BLaER1 treated with 17β-estradiol and CSF1 and Interleukin-3, amounts not matched to agents 10 nM and 100 nM (cell line): ENCODE data around the gene SOWAHA.

Experiments
- H3K27ac ChIP-seq, 11 experiments: shearing (Covaris generic); formaldehyde crosslinking; 2 replicates each; pipeline ENCODE4 v1.8.1; 2022
- H3K27me3 ChIP-seq, 11 experiments: shearing (Covaris generic); formaldehyde crosslinking; 2 replicates each; pipeline ENCODE4 v1.8.1; 2022
- H3K36me3 ChIP-seq, 11 experiments: shearing (Covaris generic); formaldehyde crosslinking; 2 replicates each; pipeline ENCODE4 v1.8.1; 2022
- H3K4me1 ChIP-seq, 10 experiments: shearing (Covaris generic); formaldehyde crosslinking; 2 replicates each; pipeline ENCODE4 v1.8.1; 2022
- H3K4me2 ChIP-seq, 11 experiments: shearing (Covaris generic); formaldehyde crosslinking; 2 replicates each; pipeline ENCODE4 v1.8.1; 2022
- H3K4me3 ChIP-seq, 10 experiments: shearing (Covaris generic); formaldehyde crosslinking; 2 replicates each; pipeline ENCODE4 v1.8.1; 2022
- H3K9ac ChIP-seq, 11 experiments: shearing (Covaris generic); formaldehyde crosslinking; 2 replicates each; pipeline ENCODE4 v1.8.1; 2022
- H3K9me3 ChIP-seq, 11 experiments: shearing (Covaris generic); formaldehyde crosslinking; replicated peaks in 1 of 11; 2 replicates each; pipeline ENCODE4 v1.8.1; 2022
- H4K20me1 ChIP-seq, 11 experiments: shearing (Covaris generic); formaldehyde crosslinking; 2 replicates each; pipeline ENCODE4 v1.8.1; 2022
- Cebpa-rat ChIP-seq, 11 experiments: shearing (Covaris generic); IDR thresholded peaks; 2 replicates each; pipeline ENCODE4 v1.8.1; 2022

Gene SOWAHA

GRCh38 chr5:132816554-132816953, 3.5 kb downstream of the SOWAHA start:
- Histone ChIP-seq H4K20me1 (peaks cover 0 to 20% (median 0%) of the 10 kb centered on the region in 11 experiments; a peak in 6 of 22 replicates), H3K27ac (no peak overlapping the region), H3K4me2 (peak overlapping the region in 3 of 11 experiments; percentile 12 to 27 (median 20); a peak in 3 of 22 replicates), H3K9ac (no peak overlapping the region), H3K36me3 (no peaks in the 10 kb centered on the region), H3K4me3 (no peak overlapping the region), H3K4me1 (peaks cover 8 to 22% (median 16%) of the 10 kb centered on the region in 10 experiments; a peak in 19 of 20 replicates), H3K27me3 (peaks cover 53 to 99% (median 88%) of the 10 kb centered on the region in 11 experiments), H3K9me3 (peaks cover 0 to 13% (median 11%) of the 10 kb centered on the region in 11 experiments; a peak in 18 of 22 replicates)
- no peak for TF ChIP-seq Cebpa-rat (IDR thresholded peaks at IDR 0.05)

- Histone ChIP-seq H3K27ac (no peak overlapping the region), H3K9ac (no peak overlapping the region), H3K4me2 (peak overlapping the region in 3 of 11 experiments; percentile 12 to 27 (median 20); a peak in 1 of 22 replicates), H3K27me3 (peaks cover 53 to 99% (median 88%) of the 10 kb centered on the region in 11 experiments), H4K20me1 (peaks cover 0 to 23% (median 0%) of the 10 kb centered on the region in 11 experiments; a peak in 6 of 22 replicates), H3K36me3 (no peaks in the 10 kb centered on the region), H3K9me3 (peaks cover 0 to 13% (median 11%) of the 10 kb centered on the region in 11 experiments; a peak in 18 of 22 replicates), H3K4me3 (no peak overlapping the region), H3K4me1 (peaks cover 8 to 22% (median 16%) of the 10 kb centered on the region in 10 experiments; a peak in 19 of 20 replicates)
- no peak for TF ChIP-seq Cebpa-rat (IDR thresholded peaks at IDR 0.05)
Observed at GRCh38 chr5:132817011-132817410, 3.9 kb downstream of the SOWAHA start.

- peaks cover 0 to 5% (median 3%) of the 10 kb centered on the region in 11 experiments; a peak in 16 of 22 replicates for H3K9me3 ChIP-seq
- peaks cover 0 to 32% (median 9%) of the 10 kb centered on the region in 11 experiments; a peak in 13 of 22 replicates for H4K20me1 ChIP-seq
- TF ChIP-seq Cebpa-rat (IDR thresholded peaks at IDR 0.05) = no peak
- H3K4me1 ChIP-seq = peaks cover 0 to 17% (median 8%) of the 10 kb centered on the region in 10 experiments; a peak in 9 of 20 replicates
- H3K9ac ChIP-seq = 0 out of 22 replicates have a peak overlapping the region, but pooled peaks of 1 of the 11 experiments have one; percentile 7
- H3K36me3 ChIP-seq = peaks cover 0 to 18% (median 0%) of the 10 kb centered on the region in 11 experiments; a peak in 8 of 22 replicates
- H3K4me2 ChIP-seq = peak overlapping the region; percentile 25 to 73 (median 51); a peak in 21 of 22 replicates
- H3K27me3 ChIP-seq = peaks cover 52 to 99% (median 88%) of the 10 kb centered on the region in 11 experiments
- H3K4me3 ChIP-seq = peak overlapping the region in 3 of 10 experiments; percentile 19 to 52 (median 20); a peak in 3 of 20 replicates
- H3K27ac ChIP-seq = no peak overlapping the region
Observed at GRCh38 chr5:132819468-132819867, 6.4 kb downstream of the SOWAHA start.

GRCh38 chr5:132820162-132820754, 7.2 kb downstream of the SOWAHA start:
- H3K36me3 ChIP-seq = peaks cover 0 to 25% (median 0%) of the 10 kb centered on the region in 11 experiments; a peak in 9 of 22 replicates
- H4K20me1 ChIP-seq = peaks cover 0 to 40% (median 17%) of the 10 kb centered on the region in 11 experiments; a peak in 13 of 22 replicates
- no peaks in the 10 kb centered on the region for H3K9me3 ChIP-seq
- no peak overlapping the region for H3K4me3 ChIP-seq
- H3K9ac ChIP-seq = no peak overlapping the region
- peaks cover 0 to 17% (median 8%) of the 10 kb centered on the region in 10 experiments; a peak in 9 of 20 replicates for H3K4me1 ChIP-seq
- H3K4me2 ChIP-seq = peak overlapping the region in 7 of 11 experiments; percentile 25 to 73 (median 51); a peak in 5 of 22 replicates
- TF ChIP-seq Cebpa-rat (IDR thresholded peaks at IDR 0.05) = no peak
- H3K27ac ChIP-seq = no peak overlapping the region
- H3K27me3 ChIP-seq = peaks cover 52 to 99% (median 88%) of the 10 kb centered on the region in 11 experiments

GRCh38 chr5:132821350-132821749, 8.2 kb downstream of the SOWAHA start:
- H4K20me1 ChIP-seq = peaks cover 0 to 51% (median 28%) of the 10 kb centered on the region in 11 experiments; a peak in 14 of 22 replicates
- TF ChIP-seq Cebpa-rat (IDR thresholded peaks at IDR 0.05) = no peak
- H3K36me3 ChIP-seq = peaks cover 0 to 36% (median 0%) of the 10 kb centered on the region in 11 experiments; a peak in 9 of 22 replicates
- no peak overlapping the region for H3K27ac ChIP-seq
- H3K9ac ChIP-seq = no peak overlapping the region
- no peaks in the 10 kb centered on the region; a peak in 1 of 22 replicates for H3K9me3 ChIP-seq
- H3K4me1 ChIP-seq = peaks cover 0 to 17% (median 8%) of the 10 kb centered on the region in 10 experiments; a peak in 9 of 20 replicates
- H3K27me3 ChIP-seq = peaks cover 62 to 100% (median 91%) of the 10 kb centered on the region in 11 experiments
- no peak overlapping the region for H3K4me3 ChIP-seq
- no peak overlapping the region for H3K4me2 ChIP-seq

GRCh38 chr5:132821791-132822190, 8.7 kb downstream of the SOWAHA start:
- no peak overlapping the region for H3K9ac ChIP-seq
- H3K27ac ChIP-seq = no peak overlapping the region
- peaks cover 0 to 41% (median 0%) of the 10 kb centered on the region in 11 experiments; a peak in 9 of 22 replicates for H3K36me3 ChIP-seq

GRCh38 chr5:132822650-132823480, 9.8 kb downstream of the SOWAHA start:
- peaks cover 77 to 100% (median 100%) of the 10 kb centered on the region in 11 experiments for H3K27me3 ChIP-seq
- no peak overlapping the region for H3K27ac ChIP-seq
- peak overlapping the region; percentile 19 to 60 (median 42); a peak in 20 of 22 replicates for H3K4me2 ChIP-seq
- TF ChIP-seq Cebpa-rat (IDR thresholded peaks at IDR 0.05) = no peak
- H3K9ac ChIP-seq = peak overlapping the region in 1 of 11 experiments; percentile 17; a peak in 3 of 22 replicates
- peaks cover 0 to 50% (median 0%) of the 10 kb centered on the region in 11 experiments; a peak in 9 of 22 replicates for H3K36me3 ChIP-seq
- H4K20me1 ChIP-seq = peaks cover 0 to 66% (median 31%) of the 10 kb centered on the region in 11 experiments; a peak in 14 of 22 replicates
- H3K9me3 ChIP-seq = no peaks in the 10 kb centered on the region; a peak in 1 of 22 replicates
- peaks cover 0 to 20% (median 8%) of the 10 kb centered on the region in 10 experiments; a peak in 9 of 20 replicates for H3K4me1 ChIP-seq
- H3K4me3 ChIP-seq = peak overlapping the region in 3 of 10 experiments; percentile 7 to 31 (median 16); a peak in 3 of 20 replicates

More at GRCh38 chr5:132821791-132822190, 8.7 kb downstream of the SOWAHA start:
- H3K4me2 ChIP-seq = no peak overlapping the region
- H3K27me3 ChIP-seq = peaks cover 67 to 100% (median 94%) of the 10 kb centered on the region in 11 experiments
- peaks cover 0 to 17% (median 8%) of the 10 kb centered on the region in 10 experiments; a peak in 9 of 20 replicates for H3K4me1 ChIP-seq
- no peak for TF ChIP-seq Cebpa-rat (IDR thresholded peaks at IDR 0.05)
- no peak overlapping the region for H3K4me3 ChIP-seq
- no peaks in the 10 kb centered on the region; a peak in 1 of 22 replicates for H3K9me3 ChIP-seq
- H4K20me1 ChIP-seq = peaks cover 0 to 55% (median 31%) of the 10 kb centered on the region in 11 experiments; a peak in 14 of 22 replicates
